NOMO-1 treated with dmso at 0.1 percent for 144 hours (cell line): Measurements from ENCODE around the gene SLC13A3.

Experiments used
- DNase-seq: peaks from one replicate; lab custom pipeline; 2025; ENCODE audit not compliant: unreplicated experiment; lab: John Stamatoyannopoulos, UW

Gene SLC13A3

DNA sequence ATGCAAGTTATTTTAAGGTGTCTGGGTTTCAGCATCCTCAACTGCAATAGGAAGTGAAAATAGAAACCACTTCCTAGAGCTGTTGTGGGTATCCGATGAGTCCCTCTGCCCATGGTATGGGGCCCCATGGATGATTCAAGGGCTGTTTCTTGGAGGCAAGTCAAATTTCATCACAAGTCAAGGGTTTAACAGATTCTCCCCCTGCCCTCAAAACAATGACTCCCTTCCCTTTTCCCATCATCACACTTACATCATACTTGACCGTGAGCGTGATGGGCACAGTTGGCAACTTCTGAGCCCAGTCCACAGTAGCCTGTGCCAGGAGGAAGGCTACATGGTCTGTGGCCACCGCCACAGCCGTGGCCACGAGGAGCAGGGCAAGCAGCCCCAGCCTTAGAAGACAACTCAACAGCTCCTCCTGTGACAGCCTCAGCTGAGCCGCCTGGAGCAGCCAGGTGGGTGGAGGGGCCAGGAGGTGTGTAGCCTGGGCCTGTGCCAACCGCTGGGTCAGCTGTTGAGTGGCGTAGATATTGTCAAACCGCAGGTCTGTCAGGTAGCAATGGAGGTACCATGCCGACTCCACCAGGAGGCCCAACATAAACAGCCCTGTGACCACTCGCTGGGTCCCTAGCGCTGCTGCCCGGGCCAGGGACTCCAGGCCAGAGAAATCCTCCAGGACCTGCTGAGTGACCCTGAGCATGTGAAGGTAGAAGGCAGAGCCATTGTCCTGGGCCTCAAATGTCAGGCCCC is 106.0 kb downstream of the SLC13A3 start:
- DNase-seq, result peak; percentile 94

DNA sequence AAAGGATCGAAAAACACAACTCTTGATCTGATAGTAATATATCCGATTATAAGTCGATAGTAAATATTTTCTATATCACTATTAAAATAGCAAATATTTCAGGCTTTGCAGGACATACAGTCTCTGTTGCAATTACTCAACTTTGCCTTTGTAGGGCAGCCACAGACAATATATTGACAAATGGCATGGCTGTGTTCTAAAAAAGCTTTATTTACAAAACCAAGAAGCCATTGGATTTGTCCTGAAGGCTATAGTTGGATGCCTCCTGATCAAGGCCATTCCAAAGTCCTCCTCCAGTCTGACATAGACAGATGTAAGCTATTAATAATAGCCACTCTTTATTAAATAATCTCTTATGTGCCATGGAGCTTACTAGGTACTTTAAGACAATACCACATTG is 106.7 kb downstream of the SLC13A3 start:
- DNase-seq, result no peak

DNA sequence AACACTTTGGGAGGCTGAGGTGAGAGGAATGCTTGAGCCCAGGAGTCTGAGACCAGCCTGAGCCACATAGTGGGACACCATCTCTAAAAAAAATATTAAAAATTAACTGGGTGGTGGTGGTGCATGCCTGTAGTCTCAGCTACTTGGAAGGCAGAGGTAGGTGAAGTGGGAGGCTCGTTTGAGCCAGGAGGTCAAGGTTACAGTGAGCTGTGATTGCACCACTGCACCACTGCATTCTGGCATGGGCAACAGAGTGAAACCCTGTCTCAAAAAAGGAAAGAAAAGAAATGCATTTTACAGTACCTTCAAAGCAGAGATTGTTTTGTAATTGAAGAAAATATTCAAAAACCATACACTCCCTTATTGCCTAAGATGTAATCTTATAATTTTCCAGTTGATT is 107.3 kb downstream of the SLC13A3 start:
- DNase-seq, result no peak

DNA sequence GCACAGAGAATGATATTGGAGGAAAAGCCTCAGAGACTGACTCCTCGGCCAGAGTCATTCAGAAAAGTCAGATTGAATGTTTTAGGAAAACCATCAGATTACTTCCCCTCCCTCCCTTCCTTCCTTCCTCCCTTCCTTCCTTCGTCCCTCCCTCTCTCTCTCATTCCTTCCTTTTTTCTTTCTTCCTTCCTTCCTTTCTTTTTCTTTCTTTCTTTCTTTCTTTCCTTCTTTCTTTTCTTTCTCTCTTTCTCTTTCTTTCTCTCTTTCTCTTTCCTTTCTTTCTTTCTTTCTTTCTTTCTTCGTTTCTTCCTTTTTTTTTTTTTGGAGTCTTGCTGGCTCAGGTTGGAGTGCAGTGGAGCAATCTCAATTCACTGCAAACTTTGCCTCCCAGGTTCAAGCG is 108.2 kb downstream of the SLC13A3 start:
- no peak for DNase-seq

DNA sequence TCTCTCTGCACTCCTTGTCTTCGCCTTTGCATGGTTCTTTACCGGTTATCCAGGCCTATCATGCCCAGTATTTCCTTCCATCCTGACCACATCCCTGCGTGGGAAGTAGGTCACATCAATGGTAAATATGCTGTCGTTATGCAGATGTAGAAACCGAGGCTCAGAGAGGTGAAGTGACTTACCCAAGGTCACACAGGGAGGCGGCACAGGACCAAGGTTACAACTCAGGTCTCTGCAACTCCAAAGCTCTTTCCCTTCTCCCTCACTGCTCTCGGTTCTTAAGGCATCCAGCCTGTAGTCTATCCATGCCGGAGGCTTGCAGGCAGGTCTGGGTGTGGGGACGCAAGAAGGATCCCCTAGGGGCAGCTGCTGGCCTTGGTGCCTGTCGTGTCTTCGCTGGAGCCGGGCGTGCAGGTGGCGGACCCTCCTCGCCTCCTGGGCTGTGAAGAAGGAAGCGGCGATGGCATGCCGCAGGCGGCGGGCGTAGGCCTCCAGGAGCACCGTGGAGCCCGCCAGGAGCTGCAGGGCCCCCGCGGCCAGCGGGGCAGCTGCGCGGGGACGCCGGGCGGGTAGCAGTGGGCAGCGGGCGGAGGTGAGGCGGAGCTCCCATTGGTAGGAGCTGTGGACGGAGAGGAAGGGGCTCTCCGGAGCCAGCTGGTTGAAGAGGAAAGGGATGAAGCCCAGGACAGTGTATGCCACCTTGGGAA is 109.9 kb downstream of the SLC13A3 start:
- DNase-seq, result no peak

DNA sequence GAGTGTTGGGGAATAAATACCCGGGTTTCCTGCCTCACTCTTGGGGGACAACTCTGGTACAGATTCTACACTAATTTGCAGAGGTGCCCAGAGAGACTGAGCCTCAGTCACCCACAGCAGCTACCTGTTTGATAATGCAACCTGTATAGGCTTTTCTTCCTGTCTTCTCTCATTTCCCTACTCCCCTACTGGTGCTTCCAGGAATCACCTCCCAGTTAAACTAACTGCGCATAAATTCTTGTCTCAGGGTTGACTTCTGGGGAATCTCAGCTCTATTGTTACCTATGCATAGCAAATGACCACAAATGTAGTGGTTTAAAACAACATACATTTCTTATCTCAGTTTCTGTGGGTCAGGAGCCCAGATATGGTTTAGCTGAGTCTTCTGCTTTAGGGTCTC is 112.1 kb downstream of the SLC13A3 start:
- no peak for DNase-seq

DNA sequence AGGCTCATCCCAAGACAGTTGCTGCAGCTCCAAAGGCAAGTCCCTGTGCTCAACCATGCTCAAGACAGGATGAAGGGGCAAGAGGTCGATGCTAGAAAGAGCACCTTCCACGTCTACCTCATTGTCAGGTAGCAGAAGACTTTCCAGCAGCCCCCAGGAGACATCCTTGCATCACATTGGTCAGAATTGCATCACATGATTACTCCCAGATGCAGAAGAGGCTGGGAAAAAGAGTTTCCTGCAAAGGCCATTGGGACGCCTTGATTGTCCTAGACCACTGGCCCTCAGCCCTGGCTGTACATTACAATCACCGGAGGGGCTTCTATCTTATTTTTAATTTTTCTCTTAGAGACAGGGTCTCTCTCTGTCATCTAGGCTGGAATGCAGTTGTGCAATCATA is 120.6 kb downstream of the SLC13A3 start:
- no peak for DNase-seq

DNA sequence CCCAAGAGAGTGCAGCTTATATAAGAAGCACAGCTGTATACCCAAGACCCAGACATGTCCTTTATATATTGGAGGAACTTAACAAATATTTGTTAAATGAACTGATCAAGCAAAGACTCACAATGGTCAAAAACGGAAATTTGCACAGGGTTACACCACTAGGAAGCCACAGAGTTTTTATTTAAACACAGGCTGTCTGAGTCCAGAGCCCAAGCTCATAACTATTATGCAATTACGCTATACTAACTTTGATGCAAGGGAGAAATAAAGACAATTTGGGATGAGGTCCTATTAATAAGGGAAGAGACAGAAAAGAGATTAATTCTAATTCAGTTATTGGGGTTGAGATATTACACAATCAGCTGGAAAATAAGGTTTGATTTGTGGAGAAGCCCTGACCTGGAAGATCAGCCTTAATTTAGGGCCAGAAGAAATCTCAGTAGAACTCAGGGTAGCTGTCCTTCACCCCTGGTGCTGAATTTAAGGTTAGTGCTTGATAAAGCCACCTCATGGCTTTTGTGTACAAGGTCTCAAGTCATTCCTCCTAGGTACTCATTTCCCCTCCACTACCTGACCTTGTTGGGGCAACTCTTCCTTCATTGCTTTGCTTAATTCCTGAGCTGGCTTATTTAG is 127.4 kb downstream of the SLC13A3 start:
- DNase-seq, result peak; percentile 17

DNA sequence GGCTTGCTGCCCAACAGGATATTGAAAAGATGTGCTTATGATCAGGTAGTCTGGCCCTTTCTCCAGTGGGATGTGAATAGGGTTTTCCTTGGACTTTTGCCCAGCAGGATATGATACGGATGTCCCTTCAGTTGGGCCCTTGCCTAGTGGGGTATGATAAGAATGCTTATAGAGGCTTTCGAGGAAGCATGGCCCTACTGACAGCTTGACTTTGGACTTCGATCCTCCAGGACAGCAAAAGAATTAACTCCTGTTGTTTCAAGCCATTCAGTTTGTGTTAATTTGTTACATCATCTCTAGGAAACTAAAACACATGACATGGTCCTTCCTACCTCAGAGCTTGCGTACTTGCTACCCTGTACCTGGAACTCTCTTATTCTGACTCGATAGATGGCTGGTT is 128.2 kb downstream of the SLC13A3 start:
- no peak for DNase-seq

DNA sequence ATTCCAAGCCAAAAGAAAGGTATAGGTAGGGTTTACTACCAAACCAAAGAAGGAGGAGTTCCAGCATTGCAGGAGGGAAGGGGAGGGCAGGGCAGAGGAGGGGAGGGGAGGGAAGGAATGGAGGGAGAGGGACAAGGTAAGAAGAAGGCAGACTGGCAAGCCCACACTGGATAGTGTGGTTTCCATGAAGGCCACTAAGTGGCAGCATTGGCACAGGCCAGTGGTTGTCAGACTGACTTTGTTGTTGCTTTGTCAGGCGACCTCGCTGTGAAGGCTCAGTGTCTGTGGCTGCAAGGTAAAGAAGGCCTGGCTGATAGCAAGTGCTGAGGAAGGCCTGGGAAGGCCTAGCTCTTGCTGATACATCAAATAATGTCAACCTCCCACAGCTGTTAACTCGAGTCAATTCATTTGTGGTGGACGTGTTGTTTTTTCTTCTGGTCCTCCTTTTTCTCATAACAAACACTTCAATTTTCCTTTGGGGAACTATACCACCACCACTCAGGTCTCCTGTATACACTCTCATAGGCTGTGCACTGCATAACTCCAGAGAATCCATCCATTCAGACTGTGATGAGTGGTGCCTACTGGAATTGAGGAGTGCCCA is 130.2 kb downstream of the SLC13A3 start:
- DNase-seq, result peak; percentile 41

DNA sequence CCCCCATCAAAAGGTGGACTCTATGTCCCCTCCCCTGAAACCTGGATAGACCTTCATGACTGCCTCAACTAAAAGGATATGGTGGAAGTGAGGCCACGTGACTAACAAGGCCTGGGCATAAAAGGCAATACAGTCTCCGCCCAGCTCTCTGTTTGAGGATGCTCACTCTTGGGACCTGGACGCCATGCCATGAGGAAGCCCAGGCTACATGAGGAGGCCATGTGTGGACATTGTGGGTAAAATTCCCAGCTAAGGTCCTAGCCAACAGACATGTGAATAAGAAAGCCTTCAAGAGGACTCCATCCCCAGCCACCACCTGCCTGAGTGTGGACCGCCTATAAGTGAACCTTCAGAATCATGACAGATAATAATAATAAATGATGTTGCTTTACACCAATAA is 130.7 kb downstream of the SLC13A3 start:
- DNase-seq, result no peak

DNA sequence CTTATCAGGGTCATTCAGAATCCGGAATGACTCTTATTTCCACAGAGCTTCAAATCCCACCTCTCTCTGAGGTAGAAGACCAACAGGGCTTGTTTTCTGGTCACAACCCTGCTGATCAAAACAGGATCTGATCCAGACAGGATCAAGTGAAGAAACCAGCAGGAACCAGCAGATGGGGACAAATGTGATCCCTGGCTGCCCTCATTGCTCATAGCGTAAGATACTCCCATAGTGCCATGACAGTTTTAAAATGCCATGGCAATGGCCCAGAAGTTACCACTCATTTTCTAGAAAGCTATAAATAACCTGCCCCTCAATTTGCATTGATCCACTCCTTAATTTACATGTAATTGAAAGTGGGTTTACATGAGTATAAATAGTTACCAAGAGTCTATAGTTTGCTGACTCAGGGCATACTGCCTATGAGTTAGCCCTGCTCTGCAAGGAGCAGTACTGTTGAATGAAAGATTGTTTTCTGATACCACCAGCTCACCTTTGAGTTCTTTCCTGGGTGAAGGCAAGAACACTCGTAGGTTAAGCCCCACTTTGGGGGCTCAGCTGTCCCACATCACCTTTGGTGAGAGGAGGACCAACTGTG is 131.7 kb downstream of the SLC13A3 start:
- DNase-seq, result no peak

DNA sequence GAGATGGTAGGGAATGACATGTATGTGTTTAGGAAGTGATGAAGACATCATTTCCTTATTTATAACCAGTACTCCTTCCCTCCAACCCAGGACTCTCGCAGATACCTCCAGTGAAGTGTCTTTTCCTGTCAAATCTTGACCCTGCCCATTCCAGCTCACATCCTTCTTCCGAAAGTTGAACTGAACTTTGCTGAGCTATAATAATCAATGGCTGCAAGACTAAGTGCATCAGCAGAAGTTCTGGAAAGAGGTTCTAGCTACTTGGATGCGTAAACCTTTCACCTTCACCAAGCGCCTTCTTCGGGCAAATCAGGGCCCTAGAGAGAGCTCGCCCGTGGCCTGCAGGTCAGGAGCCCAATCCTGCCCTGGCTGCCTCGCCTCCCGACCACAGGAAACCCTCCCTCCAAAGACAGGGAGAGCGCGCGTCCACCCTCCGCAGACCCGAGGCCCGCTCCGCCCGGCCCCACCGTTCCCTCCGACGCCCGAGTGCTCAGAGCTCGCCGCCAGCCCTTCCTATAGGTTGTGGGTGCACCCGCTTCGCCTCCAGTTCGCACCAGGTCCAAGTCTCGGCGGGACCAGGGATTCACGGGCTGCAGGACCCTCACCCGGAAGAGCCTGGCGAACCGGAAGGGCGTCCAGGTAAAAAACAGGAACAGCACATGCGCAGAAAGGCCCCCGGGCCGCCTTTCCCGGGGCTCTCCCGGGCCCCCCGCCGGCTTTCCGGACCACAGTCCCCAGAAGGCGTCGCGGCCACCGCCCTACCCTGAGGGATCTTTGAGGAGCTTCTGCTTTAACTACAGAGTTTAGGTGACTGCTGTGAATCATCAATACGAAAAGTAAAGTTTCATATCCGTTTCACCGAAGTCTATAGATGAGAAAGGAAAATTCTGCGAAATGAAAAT is 138.1 kb downstream of the SLC13A3 start, which contains the start of gene ZNF334:
ZNF334 (minus strand) TSS at position 617 of the 902 bp plus-strand sequence. CDS start 1,457 bp downstream, outside the sequence.
- peak; percentile 61 for DNase-seq

DNA sequence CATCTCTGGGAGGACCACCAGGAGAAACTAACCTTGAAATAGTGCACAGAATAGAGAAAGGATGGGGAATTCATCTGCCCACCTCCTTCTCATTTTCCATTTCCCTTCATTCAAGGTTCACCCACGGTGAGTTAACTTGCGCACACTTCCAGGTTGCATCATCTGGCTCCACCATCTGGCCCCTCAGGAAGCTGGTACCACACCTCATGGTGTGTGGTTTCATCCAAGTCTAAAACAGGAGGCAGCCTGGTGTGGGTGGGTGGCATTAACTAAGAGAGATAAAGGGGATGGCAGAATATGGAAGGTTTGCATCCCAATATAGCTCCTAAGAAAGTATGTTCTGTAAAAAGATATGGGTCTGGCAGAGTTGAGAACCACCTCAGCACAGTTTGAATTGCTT is 141.7 kb downstream of the SLC13A3 start:
- DNase-seq, result no peak
